NOMO-1 treated with dmso at 0.1 percent for 144 hours (cell line): ENCODE results near the gene TUBGCP5.
A peak's percentile ranks its signal among the peaks of the same experiment; 100 is the strongest.
"Not testable (repeated sequence)": the region's sequence is repeated elsewhere in the genome, so short reads cannot be mapped to it uniquely, and the experiment has no call there.

ENCODE experiments used
- DNase-seq: peaks from one replicate; lab custom pipeline; 2025; ENCODE audit not compliant: unreplicated experiment; lab: John Stamatoyannopoulos, UW

The TUBGCP5 gene

DNA sequence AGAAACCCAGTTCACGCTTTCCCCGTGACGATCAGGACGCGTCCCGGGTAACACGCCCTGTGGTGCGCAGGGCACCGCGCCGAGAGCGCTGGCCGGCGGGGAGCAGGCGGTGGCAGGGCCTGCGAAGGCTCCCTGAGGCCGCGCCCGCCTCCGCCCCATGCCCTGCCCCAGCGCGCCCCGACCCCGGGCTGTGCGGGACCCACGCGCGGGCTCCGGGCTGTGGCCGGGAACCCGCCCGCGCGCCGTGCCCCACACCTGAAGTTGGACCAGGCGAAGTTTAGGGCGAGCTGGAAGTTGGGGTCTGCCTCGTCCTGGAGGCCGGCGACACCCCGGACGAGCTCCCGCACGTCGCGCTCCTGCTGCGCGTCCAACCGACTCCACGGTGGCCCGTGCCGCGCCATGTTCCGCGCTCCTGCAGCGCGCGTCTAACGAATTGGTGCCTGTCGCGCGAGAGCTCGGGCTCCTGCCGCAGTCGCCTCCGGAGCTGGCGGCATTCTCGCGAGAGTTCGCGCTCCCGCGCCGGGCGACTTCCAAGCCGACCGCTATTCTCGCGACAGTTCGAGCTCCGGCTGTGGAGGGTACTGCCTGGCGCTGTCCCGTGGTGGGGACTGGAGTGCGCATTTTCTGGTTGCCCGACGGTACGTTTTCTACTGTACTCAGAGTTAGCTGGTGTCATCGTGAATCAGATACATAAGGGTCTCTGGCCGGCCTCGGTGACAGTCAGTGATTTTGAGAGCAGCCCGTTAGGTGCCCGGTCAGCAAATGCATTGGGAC, at the start of gene TUBGCP5:
TSS of gene TUBGCP5 (minus strand) at position 427 of the 774 bp plus-strand sequence. CDS start at position 401, 26 bp downstream.
- DNase-seq = peak; percentile 95

DNA sequence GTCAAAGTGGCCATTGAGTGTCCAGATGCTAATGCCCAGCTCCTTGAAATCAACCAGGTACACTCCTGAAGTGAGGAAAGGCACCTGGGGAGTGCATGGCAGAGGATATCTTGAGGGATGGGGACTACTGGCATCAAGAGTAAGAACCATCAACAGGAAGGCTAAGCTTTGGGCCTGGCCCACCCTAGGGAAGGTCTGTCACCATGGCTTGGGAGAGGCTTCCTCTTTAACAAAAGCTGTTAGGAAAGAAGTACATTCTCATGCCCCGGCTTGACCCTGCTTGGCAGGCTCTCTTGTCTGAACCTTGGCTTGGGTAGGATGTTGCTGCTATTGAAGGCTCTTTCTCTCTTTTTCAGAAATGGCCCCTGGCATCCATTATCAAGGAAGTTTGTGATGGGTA, 43.7 kb upstream of the TUBGCP5 start:
- DNase-seq = no peak

DNA sequence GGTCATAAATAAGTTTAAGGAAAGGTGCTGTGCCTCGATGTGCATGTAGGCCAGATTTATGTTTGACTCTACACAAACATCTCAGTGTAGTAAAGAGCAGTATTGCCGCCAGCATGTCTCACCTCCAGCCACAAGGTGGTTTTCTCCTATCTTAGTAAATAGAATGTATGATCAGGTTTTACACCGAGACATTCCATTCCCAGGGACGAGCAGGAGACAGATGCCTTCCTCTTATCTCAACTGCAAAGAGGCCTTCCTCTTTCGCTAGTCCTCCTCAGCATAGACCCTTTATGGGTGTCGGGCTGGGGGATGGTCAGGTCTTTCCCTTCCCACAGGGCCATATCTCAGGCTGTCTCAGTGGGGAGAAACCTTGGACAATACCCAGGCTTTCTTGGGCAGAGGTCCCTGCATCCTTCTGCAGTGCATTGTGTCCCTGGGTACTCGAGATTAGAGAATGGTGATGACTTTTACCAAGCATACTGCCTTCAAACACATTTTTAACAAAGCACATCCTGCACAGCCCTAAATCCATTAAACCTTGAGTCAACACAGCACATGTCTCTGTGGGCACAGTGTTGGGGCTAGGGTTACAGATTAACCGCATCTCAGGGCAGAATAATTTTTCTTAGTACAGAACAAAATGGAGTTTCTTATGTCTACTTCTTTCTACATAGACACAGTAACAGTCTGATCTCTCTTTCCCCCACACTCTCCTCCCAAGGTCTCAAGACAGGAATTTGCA, 42.8 kb upstream of the TUBGCP5 start:
- not testable (repeated sequence) for DNase-seq

DNA sequence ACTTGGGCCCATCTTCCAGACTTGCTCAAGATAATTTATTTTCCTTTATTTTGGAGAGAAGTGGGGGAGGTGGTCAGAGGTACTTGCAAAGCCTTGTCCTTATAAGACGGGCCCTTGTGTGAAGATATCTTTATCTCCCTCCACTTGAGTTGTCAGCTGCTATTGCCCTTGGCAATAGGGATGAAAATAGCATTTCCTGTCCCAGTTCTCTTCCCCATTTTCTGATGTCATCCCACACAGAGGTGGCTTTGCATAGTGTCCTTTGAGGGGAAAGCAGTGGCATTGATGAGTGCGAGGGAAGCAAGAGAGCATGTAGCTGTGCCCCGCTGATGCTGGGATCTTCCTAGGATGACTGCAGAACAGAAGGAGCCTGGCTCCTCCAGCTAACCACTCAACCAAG, 41.9 kb upstream of the TUBGCP5 start:
- no peak for DNase-seq

GRCh38 chr15:23079766-23080165, 40.4 kb upstream of the TUBGCP5 start:
- DNase-seq = no peak

DNA sequence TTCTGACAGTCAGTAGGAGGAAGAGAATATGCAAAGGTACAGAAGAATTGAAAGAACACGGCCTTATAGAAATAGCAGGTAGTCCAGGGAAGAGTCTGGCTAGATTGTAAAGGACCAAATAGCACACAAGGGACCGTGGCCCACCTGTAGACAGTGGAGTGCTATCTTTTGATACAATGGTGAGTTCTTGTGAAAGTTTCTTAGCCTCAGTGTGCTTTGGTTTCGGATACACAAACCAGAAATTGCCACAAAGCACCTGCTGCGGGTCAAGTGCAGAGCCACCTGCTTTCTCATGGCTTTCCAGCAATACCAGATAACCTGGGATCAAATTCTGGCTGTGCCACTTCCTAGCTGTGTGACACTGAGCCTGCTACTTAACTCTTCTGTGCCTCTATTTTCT, 36.6 kb upstream of the TUBGCP5 start:
- DNase-seq = no peak

DNA sequence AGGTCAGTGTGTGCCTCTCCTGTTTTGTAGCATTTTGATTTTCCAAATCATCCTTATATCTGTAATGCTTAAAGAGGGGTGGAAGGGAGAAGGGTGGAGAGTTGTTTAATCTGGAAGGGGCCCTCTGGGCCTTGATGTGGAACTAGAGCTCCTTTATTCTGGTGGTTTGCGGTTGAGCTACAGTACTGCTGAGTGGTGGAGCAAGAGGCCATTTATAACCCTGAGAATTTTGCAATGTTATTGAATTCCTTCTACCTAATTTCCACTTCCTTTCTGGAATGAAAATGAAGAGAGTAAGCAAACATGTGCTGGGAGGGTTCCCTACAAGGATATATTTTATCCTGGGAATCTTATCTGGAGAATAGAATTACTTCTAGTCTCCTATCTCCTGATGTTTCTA, 35.3 kb upstream of the TUBGCP5 start:
- DNase-seq = peak; percentile 81

GRCh38 chr15:23073890-23074646, 34.7 kb upstream of the TUBGCP5 start:
- no peak for DNase-seq

- no peak for DNase-seq
These were observed 33.3 kb upstream of the TUBGCP5 start for GRCh38 chr15:23072633-23073032.

GRCh38 chr15:23069496-23070166, 30.3 kb upstream of the TUBGCP5 start:
- no peak for DNase-seq

DNA sequence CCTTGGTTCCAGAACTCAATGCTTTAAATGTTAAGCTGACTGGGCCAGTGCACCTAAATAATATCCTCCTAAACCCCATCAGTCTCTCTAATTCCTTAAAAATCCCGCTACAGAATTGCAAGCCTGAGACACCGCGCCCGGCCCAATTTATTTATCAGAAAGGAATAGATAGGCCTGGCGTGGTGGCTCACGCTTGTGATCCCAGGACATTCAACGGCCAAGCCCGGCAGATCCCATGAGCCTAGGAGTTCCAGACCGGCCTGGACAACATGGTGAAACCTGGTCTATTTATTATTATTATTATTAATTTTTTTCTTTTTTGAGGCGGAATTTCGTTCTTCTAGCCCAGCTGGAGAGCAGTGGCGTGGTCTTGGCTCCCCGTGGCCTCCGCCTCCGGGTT, 28.0 kb upstream of the TUBGCP5 start:
- no peak for DNase-seq

DNA sequence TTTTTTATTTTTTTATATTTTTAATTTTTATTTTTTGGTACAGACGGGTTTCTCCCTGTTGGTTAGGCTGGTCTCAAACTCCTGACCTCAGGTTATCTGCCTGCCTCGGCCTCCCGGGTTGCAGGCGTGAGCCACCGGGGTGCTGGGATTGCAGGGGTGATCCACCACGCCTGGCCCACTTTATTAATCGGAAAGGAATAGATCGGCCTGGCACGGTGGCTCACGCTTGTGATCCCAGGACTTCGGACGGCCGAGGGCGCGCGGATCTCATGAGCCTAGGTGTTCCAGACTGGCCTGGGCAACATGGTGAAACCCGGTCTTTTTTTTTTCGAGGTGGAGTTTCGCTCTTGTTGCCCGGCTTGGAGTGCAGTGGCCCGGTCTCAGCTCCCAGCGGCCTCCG, 26.5 kb upstream of the TUBGCP5 start:
- no peak for DNase-seq

- DNase-seq = no peak
These were observed 24.8 kb upstream of the TUBGCP5 start for GRCh38 chr15:23064156-23064555.

- DNase-seq = no peak
These were observed 18.3 kb upstream of the TUBGCP5 start for GRCh38 chr15:23057707-23058106.

DNA sequence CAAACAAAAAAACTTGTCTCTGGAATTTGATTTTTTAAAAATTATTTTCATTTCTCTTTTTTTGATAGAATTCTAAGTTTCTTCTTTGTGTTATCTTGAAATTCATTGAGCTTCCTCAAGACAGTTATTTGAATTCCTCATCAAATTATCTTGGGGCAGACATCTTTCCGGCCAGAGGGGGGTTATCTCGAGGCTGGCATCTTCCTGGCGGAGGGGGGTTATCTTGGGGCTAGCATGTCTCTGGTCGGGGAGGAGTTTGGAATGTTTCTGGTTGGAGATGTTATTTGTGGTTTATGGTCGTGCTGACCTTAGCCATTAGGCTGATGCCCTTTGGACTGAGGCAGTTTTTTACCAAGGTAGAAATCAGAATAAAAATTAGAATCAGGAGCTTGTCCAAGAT, 15.9 kb upstream of the TUBGCP5 start:
- DNase-seq = no peak

GRCh38 chr15:23052522-23052921, 13.2 kb upstream of the TUBGCP5 start:
- DNase-seq = no peak

DNA sequence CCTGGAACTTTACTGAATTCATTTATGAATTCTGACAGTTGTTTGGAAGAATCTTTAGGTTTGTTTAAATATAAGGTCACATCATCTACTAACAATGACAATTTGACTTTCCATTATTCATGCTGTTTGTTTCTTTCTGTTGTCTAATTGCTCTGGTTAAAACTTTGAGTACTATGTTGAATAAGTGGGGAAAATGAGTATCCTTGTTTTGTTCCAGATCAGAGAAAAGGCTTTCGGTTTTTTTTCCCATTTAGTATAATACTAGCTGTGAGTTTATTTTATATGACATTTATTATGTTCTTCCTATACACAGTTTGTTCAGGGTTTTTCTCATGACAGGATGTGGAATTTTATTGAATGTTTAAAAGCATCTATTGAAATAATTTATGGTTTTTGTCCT, 11.3 kb upstream of the TUBGCP5 start:
- no peak for DNase-seq

DNA sequence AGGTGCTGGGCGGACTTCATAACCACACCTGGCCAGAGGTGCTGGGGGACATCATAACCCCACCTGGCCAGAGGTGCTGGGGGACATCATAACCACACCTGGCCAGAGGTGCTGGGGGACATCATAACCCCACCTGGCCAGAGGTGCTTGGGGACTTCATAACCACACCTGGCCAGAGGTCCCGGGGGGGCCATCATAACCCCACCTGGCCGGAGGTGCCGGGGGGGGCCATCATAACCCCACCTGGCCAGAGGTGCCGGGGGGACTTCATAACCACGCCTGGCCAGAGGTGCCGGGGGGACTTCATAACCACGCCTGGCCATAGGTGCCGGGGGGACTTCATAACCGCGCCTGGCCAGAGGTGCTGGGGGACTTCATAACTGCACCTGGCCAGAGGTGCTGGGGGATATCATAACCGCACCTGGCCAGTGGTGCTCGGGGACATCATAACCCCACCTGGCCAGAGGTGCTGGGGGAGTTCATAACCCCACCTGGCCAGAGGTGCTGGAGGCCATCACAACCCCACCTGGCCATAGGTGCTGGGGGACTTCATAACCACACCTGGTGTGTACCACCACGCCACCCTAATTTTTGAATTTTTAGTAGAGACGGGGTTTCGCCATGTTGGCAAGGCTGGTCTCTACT, 10.7 kb upstream of the TUBGCP5 start:
- no peak for DNase-seq

DNA sequence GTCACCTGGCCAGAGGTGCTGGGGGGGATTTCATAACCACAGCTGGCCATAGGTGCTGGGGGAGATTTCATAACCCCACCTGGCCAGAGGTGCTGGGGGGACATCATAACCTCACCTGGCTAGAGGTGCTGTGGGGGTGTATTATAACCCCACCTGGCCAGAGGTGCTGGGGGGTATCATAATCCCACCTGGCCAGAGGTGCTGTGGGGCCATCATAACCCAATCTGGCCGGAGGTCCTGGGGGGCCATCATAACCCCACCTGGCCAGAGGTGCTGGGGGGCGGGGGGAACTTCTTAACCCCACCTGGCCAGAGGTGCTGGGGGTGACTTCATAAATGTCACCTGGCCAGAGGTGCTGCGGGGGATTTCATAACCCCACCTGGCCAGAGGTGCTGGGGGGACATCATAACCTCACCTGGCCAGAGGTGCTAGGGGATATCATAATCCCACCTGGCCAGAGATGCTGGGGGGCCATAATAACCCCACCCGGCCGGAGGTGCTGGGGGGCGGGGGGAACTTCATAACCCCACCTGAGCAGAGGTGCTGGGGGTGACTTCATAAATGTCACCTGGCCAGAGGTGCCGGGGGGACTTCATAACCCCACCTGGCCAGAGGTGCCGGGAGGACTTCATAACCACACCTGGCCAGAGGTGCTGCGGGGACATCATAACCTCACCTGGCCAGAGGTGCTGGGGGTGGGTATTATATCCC, 9.4 kb upstream of the TUBGCP5 start:
- DNase-seq = not testable (repeated sequence)

DNA sequence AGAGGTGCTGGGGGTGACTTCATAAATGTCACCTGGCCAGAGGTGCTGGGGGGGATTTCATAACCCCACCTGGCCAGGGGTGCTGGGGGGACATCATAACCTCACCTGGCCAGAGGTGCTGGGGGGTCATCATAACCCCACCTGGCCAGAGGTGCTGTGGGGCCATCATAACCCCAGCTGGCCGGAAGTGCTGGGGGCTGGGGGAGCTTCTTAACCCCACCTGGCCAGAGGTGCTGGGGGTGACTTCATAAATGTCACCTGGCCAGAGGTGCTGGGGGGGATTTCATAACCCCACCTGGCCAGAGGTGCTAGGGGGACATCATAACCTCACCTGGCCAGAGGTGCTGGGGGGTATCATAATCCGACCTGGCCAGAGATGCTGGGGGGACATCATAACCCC, 4.6 kb upstream of the TUBGCP5 start:
- DNase-seq = not testable (repeated sequence)
